ENCODE measurements around the gene GMDS.

GMDS gene

GRCh38 chr6:2228392-2228791 is 17.0 kb downstream of the GMDS start:
- H3K4me3 ChIP-seq (ENCODE audit: low read length in 2 of 2), result no peak overlapping the region
- no peaks in the 10 kb centered on the region for H3K27me3 ChIP-seq (ENCODE audit: control insufficient read depth in 2 of 2, insufficient read depth in 2 of 2, low read length in 2 of 2)
- no peak overlapping the region for H3K27ac ChIP-seq (ENCODE audit: low read depth in 2 of 2, low read length in 2 of 2)
- H3K4me1 ChIP-seq (ENCODE audit: control insufficient read depth in 2 of 2, insufficient read depth in 2 of 2, low read length in 2 of 2), result peaks cover 4 to 23% of the 10 kb centered on the region in 2 donors
- no peak overlapping the region for H3K9ac ChIP-seq (ENCODE audit: low read depth in 1 of 2, low read length in 2 of 2)
- H3K36me3 ChIP-seq (ENCODE audit: control insufficient read depth in 2 of 2, insufficient read depth in 2 of 2, low read length in 2 of 2), result no peaks in the 10 kb centered on the region
- no peaks in the 10 kb centered on the region for H3K9me3 ChIP-seq (ENCODE audit: control insufficient read depth in 2 of 2, low read length in 2 of 2)

GRCh38 chr6:2226775-2227174 is 18.6 kb downstream of the GMDS start:
- H3K9me3 ChIP-seq (ENCODE audit: control insufficient read depth in 2 of 2, low read length in 2 of 2), result no peaks in the 10 kb centered on the region
- H3K4me3 ChIP-seq (ENCODE audit: low read length in 2 of 2), result no peak overlapping the region
- no peaks in the 10 kb centered on the region for H3K27me3 ChIP-seq (ENCODE audit: control insufficient read depth in 2 of 2, insufficient read depth in 2 of 2, low read length in 2 of 2)
- H3K36me3 ChIP-seq (ENCODE audit: control insufficient read depth in 2 of 2, insufficient read depth in 2 of 2, low read length in 2 of 2), result no peaks in the 10 kb centered on the region
- H3K9ac ChIP-seq (ENCODE audit: low read depth in 1 of 2, low read length in 2 of 2), result no peak overlapping the region
- H3K4me1 ChIP-seq (ENCODE audit: control insufficient read depth in 2 of 2, insufficient read depth in 2 of 2, low read length in 2 of 2), result peaks cover 9 to 29% of the 10 kb centered on the region in 2 donors
- H3K27ac ChIP-seq (ENCODE audit: low read depth in 2 of 2, low read length in 2 of 2), result no peak overlapping the region

- Histone ChIP-seq H3K9ac (ENCODE audit: low read depth in 1 of 2, low read length in 2 of 2) (no peak overlapping the region), H3K4me1 (ENCODE audit: control insufficient read depth in 2 of 2, insufficient read depth in 2 of 2, low read length in 2 of 2) (peaks cover 5 to 23% of the 10 kb centered on the region in 2 donors), H3K27ac (ENCODE audit: low read depth in 2 of 2, low read length in 2 of 2) (peak overlapping the region; percentile 65 to 69), H3K36me3 (ENCODE audit: control insufficient read depth in 2 of 2, insufficient read depth in 2 of 2, low read length in 2 of 2) (no peaks in the 10 kb centered on the region), H3K27me3 (ENCODE audit: control insufficient read depth in 2 of 2, insufficient read depth in 2 of 2, low read length in 2 of 2) (no peaks in the 10 kb centered on the region), H3K9me3 (ENCODE audit: control insufficient read depth in 2 of 2, low read length in 2 of 2) (no peaks in the 10 kb centered on the region), H3K4me3 (ENCODE audit: low read length in 2 of 2) (peak overlapping the region in 1 of 2 donors; percentile 15)
These were observed 19.7 kb downstream of the GMDS start for GRCh38 chr6:2225422-2226392.

GRCh38 chr6:2224847-2225382 is 20.5 kb downstream of the GMDS start:
- H3K4me3 ChIP-seq (ENCODE audit: low read length in 2 of 2), result peak overlapping the region in 1 of 2 donors; percentile 15
- peak overlapping the region; percentile 65 to 69 for H3K27ac ChIP-seq (ENCODE audit: low read depth in 2 of 2, low read length in 2 of 2)
- peaks cover 5 to 23% of the 10 kb centered on the region in 2 donors for H3K4me1 ChIP-seq (ENCODE audit: control insufficient read depth in 2 of 2, insufficient read depth in 2 of 2, low read length in 2 of 2)
- H3K9ac ChIP-seq (ENCODE audit: low read depth in 1 of 2, low read length in 2 of 2), result no peak overlapping the region
- no peaks in the 10 kb centered on the region for H3K9me3 ChIP-seq (ENCODE audit: control insufficient read depth in 2 of 2, low read length in 2 of 2)
- H3K36me3 ChIP-seq (ENCODE audit: control insufficient read depth in 2 of 2, insufficient read depth in 2 of 2, low read length in 2 of 2), result no peaks in the 10 kb centered on the region
- no peaks in the 10 kb centered on the region for H3K27me3 ChIP-seq (ENCODE audit: control insufficient read depth in 2 of 2, insufficient read depth in 2 of 2, low read length in 2 of 2)

GRCh38 chr6:2222275-2222842 is 23.0 kb downstream of the GMDS start:
- peak overlapping the region; percentile 39 to 73 for H3K9ac ChIP-seq (ENCODE audit: low read depth in 1 of 2, low read length in 2 of 2)
- no peaks in the 10 kb centered on the region for H3K9me3 ChIP-seq (ENCODE audit: control insufficient read depth in 2 of 2, low read length in 2 of 2)
- peak overlapping the region; percentile 61 to 85 for H3K4me3 ChIP-seq (ENCODE audit: low read length in 2 of 2)
- peak overlapping the region; percentile 2 to 59 for H3K27ac ChIP-seq (ENCODE audit: low read depth in 2 of 2, low read length in 2 of 2)
- H3K36me3 ChIP-seq (ENCODE audit: control insufficient read depth in 2 of 2, insufficient read depth in 2 of 2, low read length in 2 of 2), result no peaks in the 10 kb centered on the region
- no peaks in the 10 kb centered on the region for H3K27me3 ChIP-seq (ENCODE audit: control insufficient read depth in 2 of 2, insufficient read depth in 2 of 2, low read length in 2 of 2)
- peaks cover 5 to 23% of the 10 kb centered on the region in 2 donors for H3K4me1 ChIP-seq (ENCODE audit: control insufficient read depth in 2 of 2, insufficient read depth in 2 of 2, low read length in 2 of 2)

GRCh38 chr6:2221726-2222274 is 23.6 kb downstream of the GMDS start:
- Histone ChIP-seq H3K9ac (ENCODE audit: low read depth in 1 of 2, low read length in 2 of 2) (peak overlapping the region; percentile 39 to 73), H3K9me3 (ENCODE audit: control insufficient read depth in 2 of 2, low read length in 2 of 2) (no peaks in the 10 kb centered on the region), H3K27ac (ENCODE audit: low read depth in 2 of 2, low read length in 2 of 2) (peak overlapping the region; percentile 2 to 59), H3K36me3 (ENCODE audit: control insufficient read depth in 2 of 2, insufficient read depth in 2 of 2, low read length in 2 of 2) (no peaks in the 10 kb centered on the region), H3K27me3 (ENCODE audit: control insufficient read depth in 2 of 2, insufficient read depth in 2 of 2, low read length in 2 of 2) (no peaks in the 10 kb centered on the region), H3K4me3 (ENCODE audit: low read length in 2 of 2) (peak overlapping the region; percentile 61 to 85), H3K4me1 (ENCODE audit: control insufficient read depth in 2 of 2, insufficient read depth in 2 of 2, low read length in 2 of 2) (peaks cover 5 to 23% of the 10 kb centered on the region in 2 donors)

- peaks cover 5 to 14% of the 10 kb centered on the region in 2 donors for H3K4me1 ChIP-seq (ENCODE audit: control insufficient read depth in 2 of 2, insufficient read depth in 2 of 2, low read length in 2 of 2)
- no peaks in the 10 kb centered on the region for H3K9me3 ChIP-seq (ENCODE audit: control insufficient read depth in 2 of 2, low read length in 2 of 2)
- H3K36me3 ChIP-seq (ENCODE audit: control insufficient read depth in 2 of 2, insufficient read depth in 2 of 2, low read length in 2 of 2), result no peaks in the 10 kb centered on the region
- no peak overlapping the region for H3K4me3 ChIP-seq (ENCODE audit: low read length in 2 of 2)
- no peak overlapping the region for H3K27ac ChIP-seq (ENCODE audit: low read depth in 2 of 2, low read length in 2 of 2)
- H3K27me3 ChIP-seq (ENCODE audit: control insufficient read depth in 2 of 2, insufficient read depth in 2 of 2, low read length in 2 of 2), result no peaks in the 10 kb centered on the region
- no peak overlapping the region for H3K9ac ChIP-seq (ENCODE audit: low read depth in 1 of 2, low read length in 2 of 2)
These were observed 25.3 kb downstream of the GMDS start for GRCh38 chr6:2220154-2220553.

- Histone ChIP-seq H3K27me3 (ENCODE audit: control insufficient read depth in 2 of 2, insufficient read depth in 2 of 2, low read length in 2 of 2) (no peaks in the 10 kb centered on the region), H3K9me3 (ENCODE audit: control insufficient read depth in 2 of 2, low read length in 2 of 2) (no peaks in the 10 kb centered on the region), H3K4me3 (ENCODE audit: low read length in 2 of 2) (no peak overlapping the region), H3K27ac (ENCODE audit: low read depth in 2 of 2, low read length in 2 of 2) (no peak overlapping the region), H3K36me3 (ENCODE audit: control insufficient read depth in 2 of 2, insufficient read depth in 2 of 2, low read length in 2 of 2) (no peaks in the 10 kb centered on the region), H3K4me1 (ENCODE audit: control insufficient read depth in 2 of 2, insufficient read depth in 2 of 2, low read length in 2 of 2) (peaks cover 5 to 7% of the 10 kb centered on the region in 2 donors), H3K9ac (ENCODE audit: low read depth in 1 of 2, low read length in 2 of 2) (no peak overlapping the region)
These were observed 26.5 kb downstream of the GMDS start for GRCh38 chr6:2218866-2219265.

- H3K4me3 ChIP-seq (ENCODE audit: low read length in 2 of 2), result no peak overlapping the region
- H3K27ac ChIP-seq (ENCODE audit: low read depth in 2 of 2, low read length in 2 of 2), result no peak overlapping the region
- H3K4me1 ChIP-seq (ENCODE audit: control insufficient read depth in 2 of 2, insufficient read depth in 2 of 2, low read length in 2 of 2), result no peaks in the 10 kb centered on the region
- H3K9me3 ChIP-seq (ENCODE audit: control insufficient read depth in 2 of 2, low read length in 2 of 2), result no peaks in the 10 kb centered on the region
- no peaks in the 10 kb centered on the region for H3K36me3 ChIP-seq (ENCODE audit: control insufficient read depth in 2 of 2, insufficient read depth in 2 of 2, low read length in 2 of 2)
- no peaks in the 10 kb centered on the region for H3K27me3 ChIP-seq (ENCODE audit: control insufficient read depth in 2 of 2, insufficient read depth in 2 of 2, low read length in 2 of 2)
- no peak overlapping the region for H3K9ac ChIP-seq (ENCODE audit: low read depth in 1 of 2, low read length in 2 of 2)
These were observed 28.5 kb downstream of the GMDS start for GRCh38 chr6:2216794-2217383.
